Measurements from ENCODE around the gene PCDHA13. TPM values are rescaled to one million over a fixed set of nuclear protein-coding genes. Genes with fewer than 3 reads are reported as not detected.
A peak's percentile ranks its signal among the peaks of the same experiment; 100 is the strongest.

The PCDHA13 gene
- total and polyA plus RNA-seq, 10 of the 15 experiments (the other 5 are each of a cell fraction or from before 2014, with no cell fraction given) = not detected

DNA sequence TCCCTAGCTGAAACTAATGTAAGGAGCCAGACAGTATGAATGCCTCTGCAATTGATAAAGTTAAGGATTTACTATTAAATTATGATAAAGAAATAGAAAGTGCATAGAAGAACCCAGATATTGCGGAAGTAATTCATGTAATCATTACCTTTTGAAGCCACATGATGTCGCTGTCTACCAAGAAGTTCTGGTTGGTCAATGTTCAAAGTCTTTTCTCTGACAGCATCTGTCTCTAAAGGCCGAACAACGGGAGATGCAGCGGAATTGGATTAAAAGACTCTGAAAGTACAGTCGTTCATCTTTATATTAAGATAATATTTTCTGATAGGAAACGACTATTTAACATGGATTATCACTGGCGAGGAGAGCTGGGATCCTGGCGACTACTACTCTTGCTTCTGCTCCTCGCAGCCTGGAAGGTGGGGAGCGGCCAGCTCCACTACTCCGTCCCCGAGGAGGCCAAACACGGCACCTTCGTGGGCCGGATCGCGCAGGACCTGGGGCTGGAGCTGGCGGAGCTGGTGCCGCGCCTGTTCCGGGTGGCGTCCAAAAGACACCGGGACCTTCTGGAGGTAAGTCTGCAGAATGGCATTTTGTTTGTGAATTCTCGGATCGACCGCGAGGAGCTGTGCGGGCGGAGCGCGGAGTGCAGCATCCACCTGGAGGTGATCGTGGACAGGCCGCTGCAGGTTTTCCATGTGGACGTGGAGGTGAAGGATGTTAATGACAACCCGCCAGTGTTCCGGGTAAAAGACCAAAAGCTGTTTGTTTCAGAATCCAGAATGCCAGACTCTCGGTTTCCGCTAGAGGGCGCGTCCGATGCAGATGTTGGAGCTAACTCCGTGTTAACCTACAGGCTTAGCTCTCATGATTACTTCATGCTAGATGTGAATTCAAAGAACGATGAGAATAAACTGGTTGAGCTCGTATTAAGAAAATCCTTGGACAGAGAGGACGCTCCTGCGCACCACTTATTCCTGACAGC lies 40.7 kb upstream of the PCDHA13 start, which contains the start of gene PCDHA8:
TSS of gene PCDHA8 (plus strand) at position 210 of the 985 bp plus-strand sequence. CDS start at position 345, 135 bp downstream.
- H3K4me3 ChIP-seq = no peak within 1 kb of the TSS
- intact Hi-C loops (cut with micrococcal nuclease; ENCODE audit: unreplicated experiment) = no loop called here
- WGBS (ENCODE audit: insufficient coverage, insufficient replicate concordance, low lambda C conversion rate, missing lambda C conversion rate) = 59% methylated on average over 35 of the region's 47 CpGs
- in situ Hi-C loops (cut with MboI) = no loop called here
- no peaks in the 10 kb centered on the region; the same call in 2 of the 3 replicates for H3K9me3 ChIP-seq (replicated peaks; ENCODE audit: control insufficient read depth, insufficient read depth, low read length)
- H3K27me3 ChIP-seq (replicated peaks in 1 of 2; ENCODE audit: control insufficient read depth in 2 of 2, insufficient read depth in 2 of 2, low read length in 1 of 2) = no peaks in the 10 kb centered on the region
- no peak within 1 kb of the TSS for H3K27ac ChIP-seq (ENCODE audit: control insufficient read depth, insufficient read depth)
- DNase-seq (ENCODE audit: low read depth, low spot score) (no peak), FAIRE-seq (no peak), ATAC-seq (no peak)
- CTCF ChIA-PET = interaction anchor here (0.7 to 1.4 kb wide), 2 partner anchors 20 to 48 kb away, joined by 3 read pairs; partner anchors contain the start of gene PCDHA5
- H3K79me2 ChIP-seq (ENCODE audit: control insufficient read depth, insufficient read depth, low read length) = no peaks in the 10 kb centered on the region
- no peak within 1 kb of the TSS for H3K9ac ChIP-seq (ENCODE audit: control insufficient read depth, insufficient read depth, low read length)
- H3K4me1 ChIP-seq (ENCODE audit: control insufficient read depth, insufficient read depth, low read length) = no peaks in the 10 kb centered on the region
- H3K36me3 ChIP-seq (ENCODE audit: control insufficient read depth in 2 of 2, insufficient read depth in 2 of 2, low read length in 1 of 2) = no peaks in the 10 kb centered on the region
- SMC1A ChIA-PET (ENCODE audit: uncharacterized antibody, unreplicated experiment) = no interaction called here
- no peak within 1 kb of the TSS for H2AFZ ChIP-seq (ENCODE audit: control insufficient read depth, low read depth, low read length)
- no peak for TF ChIP-seq NFXL1 (IDR thresholded peaks at IDR 0.05; ENCODE audit: borderline replicate concordance)
- no peak for TF ChIP-seq SPI1 (IDR thresholded peaks at IDR 0.05; ENCODE audit: borderline replicate concordance, insufficient read depth, low read depth, low read length)
- TF ChIP-seq CTCF (IDR thresholded peaks at IDR 0.05 in 2 of 3, conservative IDR thresholded peaks at IDR 0.05 in 1 of 3; ENCODE audit: control insufficient read depth in 2 of 3, extremely low read depth in 1 of 3, insufficient read depth in 1 of 3, low read depth in 3 of 3, low read length in 3 of 3) = peak in 1 of 3 experiments; percentile 10; a peak in 1 of 6 replicates
- RAD21 ChIA-PET (ENCODE audit: unreplicated experiment) = no interaction called here
- H4K20me1 ChIP-seq (ENCODE audit: control insufficient read depth, insufficient read depth) = no peaks in the 10 kb centered on the region
- POLR2A ChIA-PET = no interaction called here
- H3K4me2 ChIP-seq (ENCODE audit: control insufficient read depth, insufficient read depth) = no peak within 1 kb of the TSS
- no TSS peak for BruUV-seq (replicated peaks)
